ENCODE measurements around the gene VIT.

Gene VIT

GRCh38 chr2:36717603-36718266 lies 21.2 kb downstream of the VIT start:
- DNase-seq (ENCODE audit: insufficient read length) (no peak), FAIRE-seq (no peak)
- TF ChIP-seq TAF1 (IDR thresholded peaks at IDR 0.05; ENCODE audit: borderline replicate concordance, low read depth, low read length) (no peak), POLR2AphosphoS5 (IDR thresholded peaks at IDR 0.05; ENCODE audit: low read depth, low read length) (no peak), POLR2A (IDR thresholded peaks at IDR 0.05; ENCODE audit: low read depth, low read length) (no peak)

- no peak for TF ChIP-seq TAF1 (IDR thresholded peaks at IDR 0.05; ENCODE audit: borderline replicate concordance, low read depth, low read length)
- TF ChIP-seq POLR2A (IDR thresholded peaks at IDR 0.05; ENCODE audit: low read depth, low read length): no peak
- no peak for TF ChIP-seq POLR2AphosphoS5 (IDR thresholded peaks at IDR 0.05; ENCODE audit: low read depth, low read length)
- DNase-seq (ENCODE audit: insufficient read length): no peak
- FAIRE-seq: no peak
Measured at GRCh38 chr2:36727550-36727949, 31.0 kb downstream of the VIT start.

GRCh38 chr2:36729067-36729466 lies 32.6 kb downstream of the VIT start:
- DNase-seq (ENCODE audit: insufficient read length) (no peak), FAIRE-seq (no peak)
- no peak for TF ChIP-seq POLR2AphosphoS5 (IDR thresholded peaks at IDR 0.05; ENCODE audit: low read depth, low read length)
- no peak for TF ChIP-seq POLR2A (IDR thresholded peaks at IDR 0.05; ENCODE audit: low read depth, low read length)
- TF ChIP-seq TAF1 (IDR thresholded peaks at IDR 0.05; ENCODE audit: borderline replicate concordance, low read depth, low read length): no peak

- DNase-seq (ENCODE audit: insufficient read length): no peak
- TF ChIP-seq TAF1 (IDR thresholded peaks at IDR 0.05; ENCODE audit: borderline replicate concordance, low read depth, low read length): no peak
- TF ChIP-seq POLR2AphosphoS5 (IDR thresholded peaks at IDR 0.05; ENCODE audit: low read depth, low read length): no peak
- no peak for TF ChIP-seq POLR2A (IDR thresholded peaks at IDR 0.05; ENCODE audit: low read depth, low read length)
Measured at GRCh38 chr2:36731941-36732672, 35.6 kb downstream of the VIT start.

GRCh38 chr2:36732673-36733036 lies 36.1 kb downstream of the VIT start:
- no peak for TF ChIP-seq TAF1 (IDR thresholded peaks at IDR 0.05; ENCODE audit: borderline replicate concordance, low read depth, low read length)
- no peak for TF ChIP-seq POLR2AphosphoS5 (IDR thresholded peaks at IDR 0.05; ENCODE audit: low read depth, low read length)
- no peak for TF ChIP-seq POLR2A (IDR thresholded peaks at IDR 0.05; ENCODE audit: low read depth, low read length)
- FAIRE-seq: no peak
- DNase-seq (ENCODE audit: insufficient read length): no peak

More at GRCh38 chr2:36731941-36732672, 35.6 kb downstream of the VIT start:
- FAIRE-seq: no peak

GRCh38 chr2:36733215-36733614 lies 36.7 kb downstream of the VIT start:
- FAIRE-seq: no peak
- DNase-seq (ENCODE audit: insufficient read length): no peak
- no peak for TF ChIP-seq TAF1 (IDR thresholded peaks at IDR 0.05; ENCODE audit: borderline replicate concordance, low read depth, low read length)
- no peak for TF ChIP-seq POLR2AphosphoS5 (IDR thresholded peaks at IDR 0.05; ENCODE audit: low read depth, low read length)
- TF ChIP-seq POLR2A (IDR thresholded peaks at IDR 0.05; ENCODE audit: low read depth, low read length): no peak

GRCh38 chr2:36734304-36734703 lies 37.8 kb downstream of the VIT start:
- FAIRE-seq (no peak), DNase-seq (ENCODE audit: insufficient read length) (no peak)
- no peak for TF ChIP-seq POLR2AphosphoS5 (IDR thresholded peaks at IDR 0.05; ENCODE audit: low read depth, low read length)
- no peak for TF ChIP-seq POLR2A (IDR thresholded peaks at IDR 0.05; ENCODE audit: low read depth, low read length)
- no peak for TF ChIP-seq TAF1 (IDR thresholded peaks at IDR 0.05; ENCODE audit: borderline replicate concordance, low read depth, low read length)

DNA sequence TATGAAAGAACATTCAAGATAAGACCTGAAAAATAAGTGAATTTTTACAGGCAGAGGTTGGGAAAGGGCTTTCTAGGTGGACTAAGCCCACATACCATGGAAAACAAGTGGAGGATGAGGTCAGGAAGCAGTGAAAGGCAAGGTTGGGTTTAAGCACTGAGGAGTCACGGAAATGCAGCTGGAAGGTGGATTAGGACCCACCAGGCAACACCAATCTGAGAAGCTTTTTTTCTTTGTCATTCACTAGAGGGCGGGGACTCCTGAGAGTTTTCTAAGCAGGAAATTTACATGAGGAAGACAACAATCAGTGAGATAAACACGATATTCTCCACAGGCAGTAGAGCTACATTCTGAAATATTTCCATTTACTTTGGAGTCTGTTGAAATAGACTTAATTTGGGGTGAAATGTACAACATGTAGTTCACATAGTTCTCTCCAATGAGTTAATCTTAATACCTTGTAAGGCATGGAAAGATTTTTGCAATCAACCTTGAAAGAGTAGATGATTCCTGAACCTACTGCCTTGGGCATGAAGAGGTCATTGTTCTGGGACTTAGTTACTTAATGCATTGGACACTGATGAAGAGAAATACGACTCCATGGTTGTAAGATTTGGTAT lies 40.7 kb downstream of the VIT start:
- FAIRE-seq (no peak), DNase-seq (ENCODE audit: insufficient read length) (no peak)
- TF ChIP-seq POLR2AphosphoS5 (IDR thresholded peaks at IDR 0.05; ENCODE audit: low read depth, low read length) (no peak), TAF1 (IDR thresholded peaks at IDR 0.05; ENCODE audit: borderline replicate concordance, low read depth, low read length) (no peak), POLR2A (IDR thresholded peaks at IDR 0.05; ENCODE audit: low read depth, low read length) (no peak)

DNA sequence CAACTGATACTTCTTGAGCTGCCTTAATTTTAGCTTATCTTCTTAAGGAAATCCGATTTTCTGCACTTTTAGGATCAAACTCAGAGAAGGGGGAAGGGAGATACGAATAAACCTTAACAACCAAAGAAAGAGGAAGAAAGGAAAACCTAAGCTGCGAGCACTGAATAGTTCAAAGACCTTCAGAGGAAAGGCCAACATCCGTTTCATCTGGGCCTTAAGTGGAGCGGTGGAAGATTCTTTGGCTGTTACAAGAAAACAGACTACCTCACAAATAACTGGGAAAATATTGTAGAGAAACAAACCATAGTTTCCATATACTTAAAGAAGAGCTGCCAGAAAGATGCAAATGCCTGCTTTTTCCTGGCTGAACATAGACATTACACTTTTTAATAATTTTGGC lies 43.6 kb downstream of the VIT start:
- FAIRE-seq: no peak
- TF ChIP-seq POLR2A (IDR thresholded peaks at IDR 0.05; ENCODE audit: low read depth, low read length) (no peak), TAF1 (IDR thresholded peaks at IDR 0.05; ENCODE audit: borderline replicate concordance, low read depth, low read length) (no peak), POLR2AphosphoS5 (IDR thresholded peaks at IDR 0.05; ENCODE audit: low read depth, low read length) (no peak)

DNA sequence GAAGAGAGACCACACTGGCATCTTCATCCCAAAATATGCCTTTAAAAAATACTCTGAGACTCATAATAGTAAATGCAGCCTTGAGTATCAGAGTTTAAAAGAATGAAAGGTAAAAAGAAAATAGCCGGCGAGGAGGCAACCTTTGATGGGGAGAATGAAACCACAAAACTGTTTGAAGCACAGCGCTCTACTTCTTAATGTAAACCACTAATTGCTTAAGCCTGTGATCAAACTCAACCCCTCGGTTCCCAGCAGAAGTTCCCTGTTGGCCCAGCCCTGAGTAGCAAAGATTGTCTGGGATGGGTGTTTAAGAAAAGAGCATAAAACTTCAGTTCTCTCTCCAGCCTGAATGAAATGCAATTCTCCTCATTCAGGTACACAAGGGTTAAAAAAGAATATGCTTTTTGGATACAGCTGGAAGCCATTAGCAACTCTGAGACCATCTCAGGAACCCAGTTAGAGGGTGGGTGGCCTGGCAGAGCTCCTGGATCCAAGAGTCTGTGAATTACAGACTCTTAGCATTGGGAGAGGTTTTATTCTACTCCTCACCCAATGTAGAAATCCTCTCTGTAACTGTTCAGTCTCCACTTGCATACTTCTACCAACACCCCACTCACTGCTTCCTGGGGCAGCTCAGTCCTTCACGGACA lies 44.8 kb downstream of the VIT start:
- FAIRE-seq (no peak), DNase-seq (ENCODE audit: insufficient read length) (no peak)

More for the DNA sequence above, 43.6 kb downstream of the VIT start:
- no peak for DNase-seq (ENCODE audit: insufficient read length)

DNA sequence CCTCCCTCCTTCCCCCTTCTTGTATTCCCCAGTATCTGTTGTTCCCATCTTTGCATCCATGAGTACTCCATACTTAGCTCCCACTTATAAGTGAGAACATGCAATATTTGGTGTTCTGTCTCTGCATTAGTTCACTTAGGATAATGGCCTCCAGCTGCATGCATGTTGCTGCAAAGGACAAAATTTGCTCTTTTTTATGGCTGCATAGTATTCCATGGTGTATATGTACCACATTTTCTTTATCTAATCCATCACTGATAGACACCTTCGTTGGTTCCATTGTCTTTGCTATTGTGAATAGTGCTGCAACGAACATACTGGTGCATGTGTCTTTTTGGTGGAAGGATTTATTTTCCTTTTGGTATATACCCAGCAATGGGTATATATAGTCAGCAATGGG lies 47.4 kb downstream of the VIT start:
- TF ChIP-seq TAF1 (IDR thresholded peaks at IDR 0.05; ENCODE audit: borderline replicate concordance, low read depth, low read length) (no peak), POLR2AphosphoS5 (IDR thresholded peaks at IDR 0.05; ENCODE audit: low read depth, low read length) (no peak), POLR2A (IDR thresholded peaks at IDR 0.05; ENCODE audit: low read depth, low read length) (no peak)
- no peak for DNase-seq (ENCODE audit: insufficient read length)
- FAIRE-seq: no peak

More for the DNA sequence above, 44.8 kb downstream of the VIT start:
- TF ChIP-seq POLR2AphosphoS5 (IDR thresholded peaks at IDR 0.05; ENCODE audit: low read depth, low read length): no peak
- no peak for TF ChIP-seq POLR2A (IDR thresholded peaks at IDR 0.05; ENCODE audit: low read depth, low read length)
- TF ChIP-seq TAF1 (IDR thresholded peaks at IDR 0.05; ENCODE audit: borderline replicate concordance, low read depth, low read length): no peak
